Activated CD8-positive, alpha-beta memory T cell treated with anti-CD3 and anti-CD28 coated beads, Interleukin-2, amount 10 ng/mL, durations not matched to agents 7 days and 5 days (primary cell): ENCODE data around the gene ZNF554. TPM values are rescaled to one million over a fixed set of nuclear protein-coding genes. Genes with fewer than 3 reads are reported as not detected.
A peak's percentile ranks its signal among the peaks of the same experiment; 100 is the strongest.
"Not testable (repeated sequence)": the region's sequence is repeated elsewhere in the genome, so short reads cannot be mapped to it uniquely, and the experiment has no call there.

ENCODE experiments used
- ATAC-seq: fragments of 150-1000 bp; cut with Tn5 transposase; one replicate; pipeline ENCODE4 v1.10.0; 2021; ENCODE audit warnings: moderate library complexity
- CTCF ChIA-PET: fragments of 350-600 bp; sonication (Branson Sonifier 250); formaldehyde crosslinking; loops from one replicate; lab custom pipeline; 2021; ENCODE audit warnings: antibody characterized with exemption; lab: Charles Lee
- DNase-seq: peaks from one replicate; pipeline ENCODE4 v3.0.0-alpha.2; 2020
- H3K27ac Mint-ChIP-seq: one replicate; pipeline ENCODE4 v1.8.0; 2021; ENCODE audit warnings: mild to moderate bottlenecking, mixed read lengths
- H3K27me3 Mint-ChIP-seq: one replicate; pipeline ENCODE4 v1.8.0; 2021; ENCODE audit warnings: mixed read lengths
- H3K36me3 Mint-ChIP-seq: one replicate; pipeline ENCODE4 v1.8.0; 2021; ENCODE audit warnings: mild to moderate bottlenecking, mixed read lengths
- H3K4me1 Mint-ChIP-seq: one replicate; pipeline ENCODE4 v1.8.0; 2021; ENCODE audit warnings: mixed read lengths
- H3K4me3 Mint-ChIP-seq: one replicate; pipeline ENCODE4 v1.8.0; 2021; ENCODE audit warnings: mild to moderate bottlenecking, moderate library complexity, mixed read lengths
- H3K9me3 Mint-ChIP-seq: one replicate; pipeline ENCODE4 v1.8.0; 2022; ENCODE audit warnings: low read depth, mixed read lengths
- total RNA-seq, 2 experiments: library from RNA; stranded (reverse); gene quantifications; one replicate each; pipeline ENCODE4 v1.2.3, GENCODE V29; 2021

ZNF554 gene
- total RNA-seq, 2 experiments from 2014 or later = 1.1 to 1.6 TPM

GRCh38 chr19:2782936-2783780, 36.5 kb upstream of the ZNF554 start, which contains the start of gene SGTA:
Gene SGTA (minus strand): TSS chr19:2783273. CDS start chr19:2769068, 14,205 bp downstream.
- H3K27me3 Mint-ChIP-seq = no peaks in the 10 kb centered on the region
- peaks cover 62% of the 10 kb centered on the region for H3K4me1 Mint-ChIP-seq
- peak within 1 kb of the TSS; percentile 92 for H3K27ac Mint-ChIP-seq
- DNase-seq (peak; percentile 99), ATAC-seq (peak; percentile 69)
- peak within 1 kb of the TSS; percentile 88 for H3K4me3 Mint-ChIP-seq
- CTCF ChIA-PET = interaction anchor here (0.8 to 1.7 kb wide), 5 partner anchors 18 to 167 kb away, joined by 3 to 4 read pairs (median 3); no protein-coding TSS in a partner anchor
- no peaks in the 10 kb centered on the region for H3K9me3 Mint-ChIP-seq
- peaks cover 10% of the 10 kb centered on the region for H3K36me3 Mint-ChIP-seq

GRCh38 chr19:2783781-2784145, 35.9 kb upstream of the ZNF554 start:
- Mint-ChIP-seq H3K27me3 (no peaks in the 10 kb centered on the region), H3K27ac (peak overlapping the region; percentile 92), H3K4me3 (peak overlapping the region; percentile 88), H3K36me3 (peaks cover 8% of the 10 kb centered on the region), H3K4me1 (peaks cover 60% of the 10 kb centered on the region), H3K9me3 (no peaks in the 10 kb centered on the region)
- no peak for ATAC-seq
- no peak for DNase-seq
- CTCF ChIA-PET = interaction anchor here (0.8 to 1.7 kb wide), 5 partner anchors 18 to 166 kb away, joined by 3 to 4 read pairs (median 3); no protein-coding TSS in a partner anchor

GRCh38 chr19:2785244-2785997, 34.2 kb upstream of the ZNF554 start, which contains the start of gene THOP1:
Gene THOP1 (plus strand): TSS chr19:2785503. CDS start chr19:2785663, 160 bp downstream.
- no peaks in the 10 kb centered on the region for H3K9me3 Mint-ChIP-seq

GRCh38 chr19:2787115-2787514, 32.6 kb upstream of the ZNF554 start:
- H3K9me3 Mint-ChIP-seq = no peaks in the 10 kb centered on the region
- CTCF ChIA-PET = interaction anchor here (1.3 kb wide), 1 partner anchor 32 kb away, joined by 3 read pairs; no protein-coding TSS in a partner anchor
- peak overlapping the region; percentile 91 for H3K4me3 Mint-ChIP-seq
- peaks cover 10% of the 10 kb centered on the region for H3K36me3 Mint-ChIP-seq
- H3K27me3 Mint-ChIP-seq = no peaks in the 10 kb centered on the region
- H3K4me1 Mint-ChIP-seq = peaks cover 53% of the 10 kb centered on the region
- H3K27ac Mint-ChIP-seq = peak overlapping the region; percentile 47
- ATAC-seq = no peak
- DNase-seq = no peak

More at GRCh38 chr19:2785244-2785997, 34.2 kb upstream of the ZNF554 start, which contains the start of gene THOP1:
- peak; percentile 90 for ATAC-seq
- CTCF ChIA-PET = interaction anchor here (0.5 to 1.2 kb wide), 5 partner anchors 14 to 394 kb away, joined by 3 to 5 read pairs (median 4); no protein-coding TSS in a partner anchor
- H3K27ac Mint-ChIP-seq = peak within 1 kb of the TSS; percentile 78
- no peaks in the 10 kb centered on the region for H3K27me3 Mint-ChIP-seq
- H3K4me1 Mint-ChIP-seq = peaks cover 67% of the 10 kb centered on the region
- peak within 1 kb of the TSS; percentile 91 for H3K4me3 Mint-ChIP-seq
- H3K36me3 Mint-ChIP-seq = peaks cover 10% of the 10 kb centered on the region
- DNase-seq = peak; percentile 100

GRCh38 chr19:2788237-2788636, 31.4 kb upstream of the ZNF554 start:
- CTCF ChIA-PET = interaction anchor here (0.6 kb wide), 1 partner anchor 623 kb away, joined by 4 read pairs; no protein-coding TSS in a partner anchor
- peaks cover 12% of the 10 kb centered on the region for H3K36me3 Mint-ChIP-seq
- DNase-seq = no peak
- peaks cover 48% of the 10 kb centered on the region for H3K4me1 Mint-ChIP-seq
- no peak for ATAC-seq
- H3K4me3 Mint-ChIP-seq = no peak overlapping the region
- no peak overlapping the region for H3K27ac Mint-ChIP-seq
- no peaks in the 10 kb centered on the region for H3K9me3 Mint-ChIP-seq
- no peaks in the 10 kb centered on the region for H3K27me3 Mint-ChIP-seq

- Mint-ChIP-seq H3K4me3 (no peak overlapping the region), H3K27me3 (no peaks in the 10 kb centered on the region), H3K9me3 (no peaks in the 10 kb centered on the region), H3K27ac (no peak overlapping the region), H3K36me3 (peaks cover 18% of the 10 kb centered on the region), H3K4me1 (peaks cover 31% of the 10 kb centered on the region)
- ATAC-seq (no peak), DNase-seq (no peak)
- CTCF ChIA-PET = no interaction called here
These were observed 29.5 kb upstream of the ZNF554 start for GRCh38 chr19:2790194-2790556.

GRCh38 chr19:2790557-2791271, 29.0 kb upstream of the ZNF554 start:
- Mint-ChIP-seq H3K9me3 (no peaks in the 10 kb centered on the region), H3K27me3 (no peaks in the 10 kb centered on the region), H3K4me3 (no peak overlapping the region), H3K36me3 (peaks cover 22% of the 10 kb centered on the region), H3K27ac (no peak overlapping the region), H3K4me1 (peaks cover 31% of the 10 kb centered on the region)
- ATAC-seq (no peak), DNase-seq (no peak)
- CTCF ChIA-PET = no interaction called here

GRCh38 chr19:2791440-2791839, 28.2 kb upstream of the ZNF554 start:
- no peaks in the 10 kb centered on the region for H3K27me3 Mint-ChIP-seq
- no peak for DNase-seq
- peaks cover 25% of the 10 kb centered on the region for H3K4me1 Mint-ChIP-seq
- CTCF ChIA-PET = no interaction called here
- H3K36me3 Mint-ChIP-seq = peaks cover 28% of the 10 kb centered on the region
- H3K4me3 Mint-ChIP-seq = no peak overlapping the region
- no peaks in the 10 kb centered on the region for H3K9me3 Mint-ChIP-seq
- no peak overlapping the region for H3K27ac Mint-ChIP-seq
- no peak for ATAC-seq

GRCh38 chr19:2791876-2792275, 27.8 kb upstream of the ZNF554 start:
- CTCF ChIA-PET = no interaction called here
- no peak for ATAC-seq

GRCh38 chr19:2792666-2793065, 27.0 kb upstream of the ZNF554 start:
- CTCF ChIA-PET, H3K9me3 Mint-ChIP-seq, H3K27me3 Mint-ChIP-seq, H3K4me3 Mint-ChIP-seq, ATAC-seq, DNase-seq, H3K27ac Mint-ChIP-seq: not testable (repeated sequence)
- peaks cover 24% of the 10 kb centered on the region for H3K36me3 Mint-ChIP-seq
- peaks cover 17% of the 10 kb centered on the region for H3K4me1 Mint-ChIP-seq

More at GRCh38 chr19:2791876-2792275, 27.8 kb upstream of the ZNF554 start:
- DNase-seq = no peak
- no peaks in the 10 kb centered on the region for H3K9me3 Mint-ChIP-seq
- no peak overlapping the region for H3K27ac Mint-ChIP-seq
- no peaks in the 10 kb centered on the region for H3K27me3 Mint-ChIP-seq
- peaks cover 28% of the 10 kb centered on the region for H3K36me3 Mint-ChIP-seq
- no peak overlapping the region for H3K4me3 Mint-ChIP-seq
- peaks cover 25% of the 10 kb centered on the region for H3K4me1 Mint-ChIP-seq

GRCh38 chr19:2793126-2793525, 26.5 kb upstream of the ZNF554 start:
- peaks cover 25% of the 10 kb centered on the region for H3K36me3 Mint-ChIP-seq
- no peaks in the 10 kb centered on the region for H3K9me3 Mint-ChIP-seq
- no peak overlapping the region for H3K27ac Mint-ChIP-seq
- peaks cover 13% of the 10 kb centered on the region for H3K4me1 Mint-ChIP-seq
- no peak for DNase-seq
- CTCF ChIA-PET = no interaction called here
- ATAC-seq = no peak
- no peaks in the 10 kb centered on the region for H3K27me3 Mint-ChIP-seq
- H3K4me3 Mint-ChIP-seq = no peak overlapping the region

- Mint-ChIP-seq H3K4me1 (peaks cover 13% of the 10 kb centered on the region), H3K36me3 (peaks cover 25% of the 10 kb centered on the region), H3K4me3 (no peak overlapping the region), H3K9me3 (no peaks in the 10 kb centered on the region), H3K27ac (no peak overlapping the region), H3K27me3 (no peaks in the 10 kb centered on the region)
- DNase-seq (no peak), ATAC-seq (no peak)
- CTCF ChIA-PET = interaction anchor here (0.6 kb wide), 1 partner anchor 145 kb away, joined by 3 read pairs; no protein-coding TSS in a partner anchor
These were observed 26.1 kb upstream of the ZNF554 start for GRCh38 chr19:2793577-2793976.
